Mucosa of gallbladder (tissue), 1 donor: ENCODE measurements around the gene NTMT2. TPM values are rescaled to one million over a fixed set of nuclear protein-coding genes. Genes with fewer than 3 reads are reported as not detected.
A peak's percentile ranks its signal among the peaks of the same experiment; 100 is the strongest.
"Not testable (repeated sequence)": the region's sequence is repeated elsewhere in the genome, so short reads cannot be mapped to it uniquely, and the experiment has no call there.

Experiments
- DNase-seq: peaks from one replicate; pipeline ENCODE4 v3.0.0-alpha.2; 2020; ENCODE audit warnings: low spot score
- total RNA-seq: library from RNA; stranded (reverse); gene quantifications from one replicate; pipeline ENCODE4 v1.2.1, GENCODE V29; 2021
- donor health status: DM: no; HTN: no; CAD: no.

Gene NTMT2
- total RNA-seq, 1 donor from 2014 or later: not detected

GRCh38 chr1:170156594-170156993, 10.8 kb downstream of the NTMT2 start:
- DNase-seq: no peak

DNA sequence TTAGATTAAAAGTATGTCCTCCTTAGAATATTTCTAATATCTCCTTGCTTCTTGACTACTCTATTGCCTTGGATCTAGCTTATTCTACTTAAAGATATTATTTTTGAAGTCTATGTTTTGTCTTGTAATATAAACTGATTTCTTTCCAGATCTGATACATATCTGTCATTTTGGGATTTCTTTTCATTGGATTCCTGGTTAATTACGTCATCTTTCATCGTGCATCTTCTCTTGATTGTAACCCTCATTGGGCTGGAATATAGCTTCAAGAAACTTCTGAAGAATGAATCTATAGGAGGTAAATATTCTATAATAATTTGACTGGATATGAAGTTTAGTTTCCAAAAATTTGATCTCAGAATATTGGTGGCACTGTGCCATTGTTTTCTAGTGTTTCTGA, 12.1 kb downstream of the NTMT2 start:
- no peak for DNase-seq

- DNase-seq: peak; percentile 13
Observed at GRCh38 chr1:170162459-170163246, 16.9 kb downstream of the NTMT2 start.

DNA sequence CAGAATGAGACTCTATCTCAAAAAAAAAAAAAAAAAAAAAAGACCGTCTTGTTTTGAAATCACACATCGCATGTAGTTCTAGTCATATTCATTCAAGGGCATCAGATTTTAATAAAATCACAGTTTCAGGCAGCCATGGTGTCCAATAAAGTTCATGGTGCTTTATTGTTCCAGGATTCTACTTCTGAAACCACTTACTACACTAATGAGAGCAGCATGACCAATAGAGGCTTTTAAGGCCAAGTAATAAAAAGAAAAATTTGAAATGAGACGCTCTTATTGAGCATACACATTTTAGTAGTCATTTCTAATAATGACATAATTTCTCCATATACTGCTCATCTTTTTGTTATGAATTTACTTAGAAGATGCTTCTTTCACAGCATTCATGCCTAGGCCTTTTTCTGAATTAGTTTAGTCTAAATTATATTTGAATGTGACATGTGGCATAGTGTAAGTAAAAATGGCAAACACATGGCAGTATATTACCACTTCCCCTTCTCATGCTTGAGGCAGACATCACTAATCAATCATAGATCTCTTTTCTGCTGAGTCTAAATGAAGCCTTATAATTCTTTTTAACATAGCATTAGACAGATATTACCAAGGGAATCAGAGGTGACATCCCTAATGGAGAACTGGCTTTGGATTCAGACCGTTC, 18.5 kb downstream of the NTMT2 start:
- no peak for DNase-seq

- no peak for DNase-seq
Observed at GRCh38 chr1:170166518-170167180, 20.9 kb downstream of the NTMT2 start.

DNA sequence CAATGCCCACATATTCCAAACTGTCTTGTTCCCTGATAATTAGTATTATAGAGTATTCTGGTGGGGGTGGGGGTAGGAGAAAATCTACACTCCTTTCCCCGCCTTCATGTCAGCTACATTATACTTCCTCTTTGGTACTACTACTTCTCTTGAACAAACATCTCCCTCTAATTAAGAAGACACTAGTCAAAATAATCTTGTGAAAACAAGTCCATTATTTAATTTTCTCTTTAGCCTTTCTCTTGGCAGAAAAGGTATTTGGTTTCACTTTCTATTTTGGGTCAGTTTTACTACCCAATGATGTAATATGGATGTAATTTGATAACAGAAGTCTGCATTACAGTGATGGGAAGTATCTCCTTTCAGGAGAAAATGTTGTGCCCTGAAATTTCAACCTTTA, 22.5 kb downstream of the NTMT2 start:
- no peak for DNase-seq

GRCh38 chr1:170170513-170170912, 24.8 kb downstream of the NTMT2 start:
- DNase-seq: not testable (repeated sequence)

DNA sequence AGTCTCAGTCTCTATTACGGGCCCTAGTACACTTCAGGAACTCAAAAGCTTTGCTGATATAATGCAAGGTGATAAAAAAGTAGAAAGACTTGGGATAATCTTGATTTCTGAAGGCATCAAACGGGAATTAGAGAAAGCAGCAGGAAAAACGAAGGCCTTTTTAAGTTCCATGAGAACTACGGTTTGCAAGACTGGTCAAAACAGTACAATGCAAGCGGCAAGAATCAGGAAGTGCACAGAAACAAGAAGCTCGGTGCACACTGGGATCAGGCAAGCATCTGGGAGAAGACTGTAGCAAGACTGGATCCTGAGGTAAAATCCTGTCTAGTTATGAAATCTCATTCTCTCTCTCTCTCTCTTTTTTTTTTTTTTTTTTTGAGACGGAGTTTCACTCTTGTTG, 28.6 kb downstream of the NTMT2 start:
- no peak for DNase-seq

GRCh38 chr1:170175041-170175440, 29.3 kb downstream of the NTMT2 start:
- no peak for DNase-seq

DNA sequence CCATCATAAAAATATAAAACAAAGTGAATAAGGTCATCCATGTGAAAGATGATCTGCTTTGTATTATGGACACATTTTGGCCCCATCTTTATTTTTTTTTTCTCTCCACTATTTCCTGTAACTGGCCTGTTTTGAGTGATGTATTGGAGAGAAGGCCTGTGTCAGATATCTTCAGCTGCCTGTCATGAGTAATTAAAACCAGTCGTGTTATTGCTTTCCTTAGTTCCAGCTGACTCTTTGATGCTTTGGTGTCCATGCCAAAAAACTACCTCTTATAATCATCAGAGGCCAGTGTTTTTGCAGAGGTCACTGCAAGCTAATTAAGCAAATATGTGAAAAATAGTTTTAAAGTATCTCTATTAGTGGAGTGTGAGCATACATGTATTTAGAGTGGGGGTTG, 29.7 kb downstream of the NTMT2 start:
- DNase-seq: no peak

GRCh38 chr1:170176772-170177171, 31.0 kb downstream of the NTMT2 start:
- no peak for DNase-seq

GRCh38 chr1:170182442-170182841, 36.7 kb downstream of the NTMT2 start:
- DNase-seq: no peak

DNA sequence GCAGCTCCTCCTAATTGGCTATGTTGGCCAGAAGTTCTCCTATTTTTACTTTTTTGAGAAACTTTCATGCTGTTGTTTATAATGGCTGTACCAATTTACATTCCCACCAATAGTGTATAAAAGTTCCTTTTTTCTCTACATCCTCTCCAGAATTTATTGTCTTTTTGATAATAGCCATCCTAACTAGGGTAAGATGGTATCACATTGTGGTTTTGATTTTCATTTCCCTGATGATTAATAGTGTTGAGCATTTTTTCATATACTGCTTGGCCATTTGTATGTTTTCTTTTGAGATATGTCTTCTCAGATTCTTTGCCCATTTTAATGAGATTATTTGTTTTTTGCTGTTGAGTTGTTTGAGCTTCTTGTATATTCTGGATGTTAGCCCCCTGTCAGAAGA, 46.8 kb downstream of the NTMT2 start:
- DNase-seq: no peak

- no peak for DNase-seq
Observed at GRCh38 chr1:170194451-170194850, 48.7 kb downstream of the NTMT2 start.

DNA sequence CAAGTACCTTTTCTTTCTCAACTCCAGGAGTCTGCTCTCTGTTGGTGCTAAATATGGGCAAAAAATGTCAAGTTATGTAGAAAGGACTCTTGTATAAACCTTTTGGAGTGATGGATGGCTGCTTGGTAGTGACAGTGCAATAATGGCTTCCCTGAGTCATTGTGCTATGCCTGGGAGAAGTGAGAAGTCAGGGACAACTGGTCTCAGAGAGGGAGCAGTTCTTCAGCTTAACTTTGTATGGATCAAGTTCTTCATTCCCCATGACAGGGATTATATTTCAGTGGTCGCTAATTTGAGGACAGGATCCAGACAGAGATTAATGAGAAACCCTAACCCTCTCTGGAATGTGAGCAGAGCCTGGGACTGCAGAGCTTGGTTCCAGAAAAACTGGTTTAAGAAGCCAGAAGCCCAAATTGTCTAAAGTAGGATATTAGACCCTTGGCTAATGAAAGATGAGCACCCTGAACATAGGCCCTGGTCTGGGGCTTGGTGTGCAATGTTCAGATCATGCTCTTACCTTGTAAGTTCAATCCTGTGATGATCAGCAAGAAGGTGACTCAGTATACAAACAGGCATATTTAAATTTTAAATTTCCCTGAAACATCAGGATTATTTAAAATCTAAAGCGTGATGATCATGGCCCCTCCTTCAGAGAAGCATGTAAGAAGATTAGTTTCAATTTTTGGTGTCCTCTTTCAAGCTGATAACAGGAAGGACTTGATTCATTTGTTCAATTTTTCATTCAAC, 50.9 kb downstream of the NTMT2 start:
- no peak for DNase-seq

DNA sequence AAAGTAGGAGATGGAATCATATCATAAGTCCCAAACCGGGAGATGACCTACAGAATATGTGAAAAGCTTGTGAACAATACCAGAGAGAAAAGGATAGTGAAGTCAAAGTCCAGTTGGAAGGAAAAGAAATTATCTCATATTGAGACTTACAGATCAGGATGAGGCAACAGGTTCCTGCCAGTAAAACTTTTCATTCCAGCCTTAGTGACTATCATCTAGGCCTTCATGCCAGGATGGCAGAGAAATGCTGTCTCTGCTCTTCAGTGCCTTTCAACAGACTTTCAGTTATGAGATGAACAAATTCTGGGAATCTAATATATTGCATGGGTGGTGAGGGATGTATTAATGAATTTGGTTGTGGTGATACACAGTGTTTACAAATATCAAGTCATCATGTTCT, 52.3 kb downstream of the NTMT2 start:
- DNase-seq: no peak

GRCh38 chr1:170198584-170198983, 52.8 kb downstream of the NTMT2 start:
- no peak for DNase-seq

DNA sequence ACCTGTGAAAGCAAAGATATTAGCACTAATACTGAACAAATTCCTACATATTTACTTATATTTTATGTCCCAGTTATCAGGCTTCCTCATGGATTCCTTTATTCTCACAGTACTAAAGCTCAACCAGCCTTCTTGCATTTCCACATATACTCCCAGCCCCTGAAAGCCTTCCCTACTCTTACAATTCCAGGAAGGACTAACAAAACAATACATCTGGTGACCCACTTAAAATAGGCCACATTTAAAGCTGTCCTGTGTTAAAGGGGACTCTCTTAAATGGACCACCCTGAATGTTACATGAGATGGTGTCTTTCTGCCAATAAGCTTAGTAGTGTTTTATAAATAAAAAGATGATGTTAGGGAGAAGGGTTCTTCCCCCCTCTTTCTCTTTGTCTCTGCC, 54.4 kb downstream of the NTMT2 start:
- no peak for DNase-seq

GRCh38 chr1:170200621-170201397, 55.0 kb downstream of the NTMT2 start:
- DNase-seq: no peak

DNA sequence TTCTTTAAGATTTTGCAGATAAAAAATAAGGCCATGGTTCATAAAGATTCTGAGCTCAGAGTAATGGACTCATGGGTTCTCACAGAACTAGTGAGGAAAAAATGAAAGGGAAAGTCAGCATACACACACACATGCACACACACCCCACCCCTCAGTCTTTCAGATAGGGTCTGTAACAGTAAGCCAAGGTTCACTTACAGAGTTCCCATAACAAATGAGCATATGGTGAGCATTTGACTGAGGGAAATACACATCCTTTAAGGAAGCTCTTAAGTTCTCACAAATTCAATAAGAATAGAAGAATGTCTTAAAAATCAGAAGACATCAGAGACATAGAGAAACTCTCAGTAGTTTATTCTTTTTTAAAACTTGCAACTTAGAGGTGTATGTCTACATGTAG, 57.9 kb downstream of the NTMT2 start:
- no peak for DNase-seq

DNA sequence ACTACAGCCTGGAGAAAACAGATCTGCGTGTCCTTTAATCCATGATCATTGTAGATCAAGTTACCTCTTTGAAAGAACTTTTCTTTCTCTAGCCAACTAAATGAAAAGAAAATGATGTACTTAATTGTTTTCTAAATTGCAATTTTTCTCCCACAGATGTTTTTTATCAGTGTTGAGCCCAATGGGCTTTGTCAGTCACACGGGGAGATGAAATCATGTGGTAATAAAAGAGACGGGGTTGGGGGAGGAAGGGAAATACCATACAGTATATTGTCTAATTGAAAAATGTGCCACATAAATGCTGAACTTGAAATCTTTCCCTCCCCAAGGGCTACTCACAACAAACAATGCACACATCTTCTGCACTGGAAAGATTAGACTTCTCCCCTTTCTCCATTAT, 58.4 kb downstream of the NTMT2 start:
- no peak for DNase-seq
